Measurements from ENCODE around the gene LEF1.

The LEF1 gene

DNA sequence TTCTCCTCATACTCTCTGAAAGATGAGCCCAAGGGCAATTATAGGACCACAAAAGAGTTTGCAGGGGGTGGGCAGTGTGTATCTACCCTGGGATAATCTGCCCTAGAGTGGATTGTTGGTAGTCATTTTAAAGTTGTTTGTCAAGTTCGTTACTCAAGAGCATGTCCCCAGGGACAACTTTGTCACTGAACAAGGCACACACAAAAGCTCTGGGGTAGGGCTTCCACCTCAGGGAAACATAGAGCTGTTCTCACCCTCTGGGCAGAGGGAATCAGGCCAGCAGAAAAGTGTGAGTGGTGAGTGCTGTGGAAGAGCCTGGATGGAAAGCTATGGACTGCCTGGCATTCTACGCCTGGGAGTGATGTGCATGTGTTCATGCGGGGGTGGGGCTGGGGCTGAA lies 23.3 kb upstream of the LEF1 start:
- DNase-seq: no peak
- TF ChIP-seq GATA1 (IDR thresholded peaks at IDR 0.05; ENCODE audit: low read depth, low read length) (no peak), POLR2A (IDR thresholded peaks at IDR 0.05; ENCODE audit: low read length) (no peak)

- TF ChIP-seq POLR2A (IDR thresholded peaks at IDR 0.05; ENCODE audit: low read length): no peak
- no peak for TF ChIP-seq GATA1 (IDR thresholded peaks at IDR 0.05; ENCODE audit: low read depth, low read length)
- DNase-seq: no peak
Measured at GRCh38 chr4:108191269-108191914, 22.7 kb upstream of the LEF1 start.

DNA sequence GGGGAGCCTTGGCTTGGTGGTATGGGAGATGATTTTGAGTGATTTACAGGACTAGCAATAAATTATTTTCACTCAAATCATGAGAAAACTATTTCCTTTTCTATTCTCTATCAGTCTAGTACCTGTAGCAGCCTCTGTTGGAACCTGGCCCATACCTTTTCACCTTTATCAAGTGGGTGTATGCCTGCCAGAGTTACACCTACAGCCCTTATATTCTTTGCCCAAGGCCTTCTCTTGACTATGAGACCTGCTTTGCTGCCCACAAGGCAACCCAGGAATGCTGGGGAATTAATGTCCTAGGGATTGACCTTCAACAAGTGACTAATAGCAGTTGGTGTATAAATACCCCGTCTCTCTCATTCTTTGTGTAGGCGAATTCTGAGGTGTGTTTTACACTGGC lies 20.0 kb upstream of the LEF1 start:
- TF ChIP-seq POLR2A (IDR thresholded peaks at IDR 0.05; ENCODE audit: low read length) (no peak), GATA1 (IDR thresholded peaks at IDR 0.05; ENCODE audit: low read depth, low read length) (no peak)
- no peak for DNase-seq

DNA sequence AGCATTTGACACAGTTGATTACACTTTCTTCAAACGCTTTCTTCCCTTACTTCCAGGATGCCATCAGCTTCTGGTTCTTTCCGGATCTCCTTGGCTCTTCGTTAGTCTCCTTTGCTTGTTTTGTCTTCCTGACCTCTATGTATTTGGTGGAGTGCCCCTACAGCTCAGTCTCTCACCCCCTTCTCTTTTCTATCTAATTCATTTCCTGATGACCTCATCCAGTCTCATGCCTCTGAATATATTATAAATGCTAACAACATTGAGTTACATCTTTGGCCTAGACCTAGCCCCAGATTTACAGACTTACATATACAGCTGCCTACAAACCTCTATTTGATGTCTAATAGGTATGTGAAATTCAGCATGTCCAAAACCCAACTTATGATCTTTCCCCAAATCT lies 16.5 kb upstream of the LEF1 start:
- DNase-seq: no peak
- TF ChIP-seq POLR2A (IDR thresholded peaks at IDR 0.05; ENCODE audit: low read length): no peak
- TF ChIP-seq GATA1 (IDR thresholded peaks at IDR 0.05; ENCODE audit: low read depth, low read length): no peak

GRCh38 chr4:108184453-108185049 lies 15.8 kb upstream of the LEF1 start:
- no peak for DNase-seq
- TF ChIP-seq GATA1 (IDR thresholded peaks at IDR 0.05; ENCODE audit: low read depth, low read length) (no peak), POLR2A (IDR thresholded peaks at IDR 0.05; ENCODE audit: low read length) (no peak)

GRCh38 chr4:108181704-108182103 lies 13.0 kb upstream of the LEF1 start:
- TF ChIP-seq POLR2A (IDR thresholded peaks at IDR 0.05; ENCODE audit: low read length): no peak
- no peak for TF ChIP-seq GATA1 (IDR thresholded peaks at IDR 0.05; ENCODE audit: low read depth, low read length)
- peak; percentile 23 to 28 for DNase-seq

DNA sequence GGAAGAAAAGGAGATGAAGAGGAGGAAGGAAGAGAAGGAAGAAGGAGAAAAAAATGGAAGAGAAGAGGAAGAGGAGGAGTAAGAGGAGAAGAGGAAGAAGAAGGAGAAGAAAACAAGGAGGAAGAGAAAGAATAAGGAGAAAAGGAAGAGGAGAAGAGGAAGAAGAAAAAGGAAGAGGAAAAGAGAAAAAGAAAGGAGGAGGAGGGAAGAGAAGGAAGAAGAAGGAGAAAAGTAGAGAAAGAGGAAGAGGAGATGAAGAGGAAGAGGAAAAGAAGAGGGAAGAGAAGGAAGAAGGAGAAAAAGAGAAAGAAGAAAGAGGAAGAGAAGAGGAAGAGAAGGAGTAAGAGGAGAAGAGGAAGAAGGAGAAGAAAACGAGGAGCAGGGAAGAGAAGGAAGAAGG lies 11.8 kb upstream of the LEF1 start:
- TF ChIP-seq POLR2A (IDR thresholded peaks at IDR 0.05; ENCODE audit: low read length): no peak
- no peak for TF ChIP-seq GATA1 (IDR thresholded peaks at IDR 0.05; ENCODE audit: low read depth, low read length)
- DNase-seq: no peak

- TF ChIP-seq POLR2A (IDR thresholded peaks at IDR 0.05; ENCODE audit: low read length): no peak
- TF ChIP-seq GATA1 (IDR thresholded peaks at IDR 0.05; ENCODE audit: low read depth, low read length): no peak
- DNase-seq: no peak
Measured at GRCh38 chr4:108175966-108176365, 7.2 kb upstream of the LEF1 start.

DNA sequence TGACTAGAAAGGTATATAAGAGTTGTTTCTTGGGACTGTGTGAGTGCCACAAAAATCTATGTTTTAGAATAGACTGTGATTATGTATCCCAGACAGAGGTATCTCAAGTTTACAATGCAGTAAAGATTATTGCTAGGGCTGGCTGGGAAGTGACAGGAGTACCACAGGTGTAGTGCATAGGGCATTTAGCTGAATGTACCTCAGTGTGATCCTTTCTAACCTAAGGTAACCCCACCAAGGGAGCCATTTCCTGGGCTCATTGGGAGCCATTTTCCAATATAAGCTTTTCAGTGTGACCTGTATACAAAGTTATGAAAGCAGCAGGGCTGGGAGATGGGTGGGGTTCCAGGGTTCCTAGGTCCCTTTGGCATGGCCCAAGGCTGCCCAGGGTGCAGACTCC lies 6.1 kb upstream of the LEF1 start:
- no peak for DNase-seq
- no peak for TF ChIP-seq POLR2A (IDR thresholded peaks at IDR 0.05; ENCODE audit: low read length)
- no peak for TF ChIP-seq GATA1 (IDR thresholded peaks at IDR 0.05; ENCODE audit: low read depth, low read length)

DNA sequence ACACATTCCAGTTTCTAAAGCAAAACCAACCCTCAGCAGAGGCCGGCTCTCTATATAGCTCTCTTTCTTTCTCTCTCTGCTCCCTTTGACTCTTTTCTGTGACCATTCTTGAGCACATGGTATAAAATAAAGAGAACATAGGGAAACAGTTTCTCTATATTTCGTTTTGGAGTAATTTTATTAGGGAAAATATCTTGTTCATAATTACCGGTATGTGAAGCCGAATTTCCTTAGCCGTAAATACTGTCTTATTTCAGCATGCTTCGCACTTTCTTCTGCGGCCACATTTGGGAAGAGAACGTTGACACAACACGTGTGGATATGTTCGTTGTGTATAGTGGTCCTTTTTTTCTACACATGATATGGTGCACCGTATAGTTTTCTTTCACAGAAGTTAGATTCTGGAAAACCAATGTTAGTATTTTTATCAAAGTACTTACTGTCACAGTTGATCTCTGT lies 4.9 kb upstream of the LEF1 start:
- TF ChIP-seq GATA1 (IDR thresholded peaks at IDR 0.05; ENCODE audit: low read depth, low read length) (no peak), POLR2A (IDR thresholded peaks at IDR 0.05; ENCODE audit: low read length) (no peak)
- no peak for DNase-seq

GRCh38 chr4:108172753-108173598 lies 4.2 kb upstream of the LEF1 start:
- DNase-seq: peak; percentile 71 to 74
- TF ChIP-seq GATA1 (IDR thresholded peaks at IDR 0.05; ENCODE audit: low read depth, low read length) (no peak), POLR2A (IDR thresholded peaks at IDR 0.05; ENCODE audit: low read length) (no peak)

- DNase-seq: peak; percentile 59 to 66
- TF ChIP-seq GATA1 (IDR thresholded peaks at IDR 0.05; ENCODE audit: low read depth, low read length) (no peak), POLR2A (IDR thresholded peaks at IDR 0.05; ENCODE audit: low read length) (no peak)
Measured at GRCh38 chr4:108172231-108172752, 3.6 kb upstream of the LEF1 start.

DNA sequence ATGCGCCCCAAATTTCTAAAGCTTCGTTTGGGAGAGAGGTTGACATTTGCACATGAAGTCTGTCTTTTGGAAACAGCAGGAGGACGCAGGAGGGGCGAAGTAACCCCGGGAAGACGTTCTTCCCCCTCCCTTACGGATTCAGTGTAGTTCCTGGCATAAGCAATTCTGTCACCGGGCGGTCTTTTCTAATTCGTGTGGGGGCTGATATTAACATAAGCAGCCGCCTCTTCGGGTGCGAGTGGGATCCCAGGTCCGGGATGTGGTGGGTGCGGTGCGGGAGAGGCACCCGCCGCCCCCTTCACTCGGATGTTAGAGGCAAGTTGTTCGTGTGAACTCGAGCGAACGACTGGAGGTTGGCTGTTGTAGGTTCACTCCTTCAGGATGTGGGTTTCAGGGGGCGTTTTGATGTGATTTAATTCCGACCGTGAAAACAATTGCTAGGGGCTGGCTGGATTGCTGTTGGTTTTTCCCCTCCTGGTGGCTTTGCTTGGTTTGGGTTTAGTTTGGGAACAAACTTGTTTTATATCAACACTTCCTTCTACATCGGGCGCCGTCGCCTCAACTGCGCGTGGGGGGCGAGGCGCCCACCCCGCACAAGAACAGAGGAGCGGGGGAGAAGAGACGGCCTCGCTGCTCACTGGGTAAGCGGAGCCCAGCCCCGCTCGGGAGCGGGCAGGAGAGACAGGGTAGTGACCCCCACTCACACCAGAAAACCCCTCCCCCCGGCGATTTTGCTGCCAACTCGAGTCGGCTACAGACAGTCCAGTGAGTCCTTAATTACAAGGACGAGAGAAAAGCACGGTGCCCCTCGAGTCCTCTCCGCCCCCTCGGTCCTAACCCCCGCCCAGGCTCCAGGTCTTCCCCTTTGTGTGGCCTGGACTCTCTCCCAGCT lies 2.9 kb upstream of the LEF1 start:
- peak; percentile 35 to 38 for DNase-seq
- TF ChIP-seq GATA1 (IDR thresholded peaks at IDR 0.05; ENCODE audit: low read depth, low read length) (no peak), POLR2A (IDR thresholded peaks at IDR 0.05; ENCODE audit: low read length) (no peak)
